ENCODE results near the gene MDGA2.

DNA sequence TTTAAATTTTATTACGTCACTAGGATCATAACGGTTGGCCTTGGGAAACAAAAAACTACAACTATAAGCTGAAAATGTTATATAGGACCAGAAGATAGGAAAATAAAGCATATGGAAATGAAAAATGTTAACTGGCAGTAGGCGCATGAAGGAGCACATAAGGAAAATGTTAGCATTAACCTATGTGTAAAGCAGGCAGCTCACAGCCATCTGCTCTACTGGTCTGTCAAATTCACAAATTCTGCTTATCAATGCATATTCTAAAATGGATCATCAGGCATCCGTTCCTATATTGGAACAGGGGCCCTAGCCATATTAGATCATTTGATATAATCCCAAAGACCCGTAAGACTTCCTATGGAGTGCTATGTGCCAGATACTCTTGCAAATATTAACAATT lies 263.9 kb downstream of the MDGA2 start:
- TF ChIP-seq CTCF (conservative IDR thresholded peaks at IDR 0.05; ENCODE audit: low read depth, low read length) (no peak), POLR2A (IDR thresholded peaks at IDR 0.05; ENCODE audit: low read depth, low read length) (no peak), RAD21 (IDR thresholded peaks at IDR 0.05; ENCODE audit: low read length) (no peak), CEBPB (IDR thresholded peaks at IDR 0.05; ENCODE audit: low read depth, low read length) (no peak), RFX5 (IDR thresholded peaks at IDR 0.05; ENCODE audit: low read depth, low read length) (no peak), BHLHE40 (IDR thresholded peaks at IDR 0.05; ENCODE audit: low read depth, low read length) (no peak), SMC3 (IDR thresholded peaks at IDR 0.05; ENCODE audit: low read depth, low read length) (no peak)

All from IMR-90 (cell line).